ENCODE data around the gene MMP8. TPM values are rescaled to one million over a fixed set of nuclear protein-coding genes. Genes with fewer than 3 reads are reported as not detected.

The MMP8 gene
- total RNA-seq, 2 donors from 2014 or later, result not detected

- Histone ChIP-seq H3K36me3 (no peaks in the 10 kb centered on the region), H3K27me3 (replicated peaks; ENCODE audit: insufficient read depth) (no peaks in the 10 kb centered on the region), H3K4me3 (no peak overlapping the region), H3K9me3 (no peaks in the 10 kb centered on the region), H3K4me1 (replicated peaks) (no peaks in the 10 kb centered on the region), H3K27ac (no peak overlapping the region)
- 88% methylated on average over 2 of the region's 2 CpGs for WGBS
- no peak for TF ChIP-seq CTCF (IDR thresholded peaks at IDR 0.05)
- TF ChIP-seq POLR2AphosphoS5 (IDR thresholded peaks at IDR 0.05), result no peak
- intact Hi-C loops (cut with DNase I), result no loop called here
- DNase-seq (ENCODE audit: low spot score), result no peak
Measured at GRCh38 chr11:102763440-102763839, 38.7 kb upstream of the MMP8 start.

GRCh38 chr11:102762361-102762767 is 37.6 kb upstream of the MMP8 start:
- Histone ChIP-seq H3K36me3 (no peaks in the 10 kb centered on the region), H3K9me3 (no peaks in the 10 kb centered on the region), H3K4me1 (replicated peaks) (no peaks in the 10 kb centered on the region), H3K27ac (no peak overlapping the region), H3K27me3 (replicated peaks; ENCODE audit: insufficient read depth) (no peaks in the 10 kb centered on the region), H3K4me3 (no peak overlapping the region)
- no peak for DNase-seq (ENCODE audit: low spot score)
- WGBS, result 74% methylated on average over 2 of the region's 2 CpGs
- intact Hi-C loops (cut with DNase I), result no loop called here
- TF ChIP-seq CTCF (IDR thresholded peaks at IDR 0.05) (no peak), POLR2A (IDR thresholded peaks at IDR 0.05) (no peak), POLR2AphosphoS5 (IDR thresholded peaks at IDR 0.05) (no peak)

- TF ChIP-seq POLR2AphosphoS5 (IDR thresholded peaks at IDR 0.05) (no peak), CTCF (IDR thresholded peaks at IDR 0.05) (no peak), POLR2A (IDR thresholded peaks at IDR 0.05) (no peak)
Measured at GRCh38 chr11:102761646-102762238, 37.0 kb upstream of the MMP8 start.

GRCh38 chr11:102760344-102761035 is 35.7 kb upstream of the MMP8 start:
- no peaks in the 10 kb centered on the region for H3K27me3 ChIP-seq (replicated peaks; ENCODE audit: insufficient read depth)
- TF ChIP-seq POLR2A (IDR thresholded peaks at IDR 0.05) (no peak), POLR2AphosphoS5 (IDR thresholded peaks at IDR 0.05) (no peak), CTCF (IDR thresholded peaks at IDR 0.05) (no peak)
- H3K4me1 ChIP-seq (replicated peaks), result no peaks in the 10 kb centered on the region
- no peaks in the 10 kb centered on the region for H3K9me3 ChIP-seq
- 30% methylated on average over 4 of the region's 4 CpGs for WGBS
- no peak overlapping the region for H3K4me3 ChIP-seq
- H3K27ac ChIP-seq, result no peak overlapping the region
- DNase-seq (ENCODE audit: low spot score), result no peak
- intact Hi-C loops (cut with DNase I), result no loop called here
- no peaks in the 10 kb centered on the region for H3K36me3 ChIP-seq

More at GRCh38 chr11:102761646-102762238, 37.0 kb upstream of the MMP8 start:
- intact Hi-C loops (cut with DNase I), result no loop called here
- H3K36me3 ChIP-seq, result no peaks in the 10 kb centered on the region
- no peaks in the 10 kb centered on the region for H3K4me1 ChIP-seq (replicated peaks)
- no peak overlapping the region for H3K4me3 ChIP-seq
- WGBS, result 89% methylated on average over 4 of the region's 4 CpGs
- no peak overlapping the region for H3K27ac ChIP-seq
- H3K9me3 ChIP-seq, result no peaks in the 10 kb centered on the region
- H3K27me3 ChIP-seq (replicated peaks; ENCODE audit: insufficient read depth), result no peaks in the 10 kb centered on the region
- DNase-seq (ENCODE audit: low spot score), result no peak

Measured in prostate gland (tissue), 2 donors.